ENCODE measurements around the gene LRRC8A.
"Not testable (repeated sequence)": the region's sequence is repeated elsewhere in the genome, so short reads cannot be mapped to it uniquely, and the experiment has no call there.

The LRRC8A gene

GRCh38 chr9:128870128-128870940, 11.6 kb upstream of the LRRC8A start:
- no peak for DNase-seq (ENCODE audit: low read depth)

GRCh38 chr9:128870941-128871265, 11.0 kb upstream of the LRRC8A start:
- not testable (repeated sequence) for DNase-seq (ENCODE audit: low read depth)

GRCh38 chr9:128877852-128878251, 4.1 kb upstream of the LRRC8A start:
- no peak for DNase-seq (ENCODE audit: low read depth)

- DNase-seq (ENCODE audit: low read depth), result no peak
Measured at GRCh38 chr9:128882677-128883603, 1.0 kb downstream of the LRRC8A start.

- DNase-seq (ENCODE audit: low read depth), result no peak
Measured at GRCh38 chr9:128884164-128884563, 2.2 kb downstream of the LRRC8A start.

- DNase-seq (ENCODE audit: low read depth), result no peak
Measured at GRCh38 chr9:128885376-128885775, 3.4 kb downstream of the LRRC8A start.

GRCh38 chr9:128885798-128886197, 3.9 kb downstream of the LRRC8A start:
- no peak for DNase-seq (ENCODE audit: low read depth)

- no peak for DNase-seq (ENCODE audit: low read depth)
Measured at GRCh38 chr9:128886211-128886891, 4.4 kb downstream of the LRRC8A start.

- DNase-seq (ENCODE audit: low read depth), result no peak
Measured at GRCh38 chr9:128887049-128887448, 5.1 kb downstream of the LRRC8A start.

GRCh38 chr9:128887914-128888350, 6.0 kb downstream of the LRRC8A start:
- no peak for DNase-seq (ENCODE audit: low read depth)

GRCh38 chr9:128891321-128892220, 9.6 kb downstream of the LRRC8A start:
- no peak for DNase-seq (ENCODE audit: low read depth)

GRCh38 chr9:128892221-128892921, 10.4 kb downstream of the LRRC8A start:
- DNase-seq (ENCODE audit: low read depth), result no peak

GRCh38 chr9:128893354-128893753, 11.4 kb downstream of the LRRC8A start:
- DNase-seq (ENCODE audit: low read depth), result no peak

- no peak for DNase-seq (ENCODE audit: low read depth)
Measured at GRCh38 chr9:128894764-128895163, 12.8 kb downstream of the LRRC8A start.

GRCh38 chr9:128895556-128895955, 13.6 kb downstream of the LRRC8A start:
- DNase-seq (ENCODE audit: low read depth), result no peak

GRCh38 chr9:128898382-128898781, 16.4 kb downstream of the LRRC8A start:
- DNase-seq (ENCODE audit: low read depth), result no peak

- no peak for DNase-seq (ENCODE audit: low read depth)
Measured at GRCh38 chr9:128898845-128899565, 17.1 kb downstream of the LRRC8A start.

GRCh38 chr9:128899566-128900322, 17.8 kb downstream of the LRRC8A start:
- no peak for DNase-seq (ENCODE audit: low read depth)

GRCh38 chr9:128901379-128901778, 19.4 kb downstream of the LRRC8A start:
- DNase-seq (ENCODE audit: low read depth), result no peak

All from activated T-helper 1 cell treated with Interleukin-2 at 50 U/mL for 16 hours (primary cell).